GM12878 (cell line): ENCODE results near the gene HLA-DQB1. TPM values are rescaled to one million over a fixed set of nuclear protein-coding genes. Genes with fewer than 3 reads are reported as not detected.
A peak's percentile ranks its signal among the peaks of the same experiment; 100 is the strongest.
"Not testable (repeated sequence)": the region's sequence is repeated elsewhere in the genome, so short reads cannot be mapped to it uniquely, and the experiment has no call there.

Experiments used
- ATAC-seq: fragments of 200-7000 bp; cut with Tn5 transposase; 3 replicates; pipeline ENCODE4 v1.9.1; 2020; ENCODE audit warnings: mild to moderate bottlenecking, moderate library complexity
- BruUV-seq: library from RNA; stranded (reverse); fragments of 400-500 nt; replicated peaks from 2 replicates; lab custom pipeline; 2021; lab: Mats Ljungman, UMichigan
- CTCF ChIA-PET: fragments of 300-600 bp; sonication (Branson Sonifier 250); formaldehyde crosslinking; extraction: SDS; loops from one replicate; lab custom pipeline; 2021; ENCODE audit warnings: inconsistent platforms; lab: Yijun Ruan, JAX
- POLR2A ChIA-PET: fragments of 350-600 bp; formaldehyde crosslinking; extraction: SDS; loops from one replicate; lab custom pipeline; 2021; ENCODE audit warnings: inconsistent platforms; lab: Charles Lee
- RAD21 ChIA-PET: fragments of 300-600 bp; sonication (Branson Sonifier 250); formaldehyde crosslinking; loops from one replicate; lab custom pipeline; 2023; ENCODE audit warnings: antibody characterized with exemption; ENCODE audit not compliant: unreplicated experiment; lab: Charles Lee
- SMC1A ChIA-PET: fragments of 300-600 bp; sonication (Branson Sonifier 250); formaldehyde crosslinking; loops from one replicate; lab custom pipeline; 2023; ENCODE audit not compliant: unreplicated experiment, uncharacterized antibody; lab: Charles Lee
- DNase-seq: peaks from one replicate; pipeline ENCODE4 v3.0.0-alpha.2; 2011; ENCODE audit warnings: low read depth, low spot score
- FAIRE-seq: peaks from 3 replicates; lab custom pipeline; 2011; peaks lifted over from hg19 to GRCh38; lab: Jason Lieb, UNC
- H2AFZ ChIP-seq: 2 replicates; pipeline ENCODE4 v1.6.0; 2011; ENCODE audit warnings: low read depth, low read length, control low read depth; ENCODE audit not compliant: control insufficient read depth
- H3K27ac ChIP-seq: 2 replicates; pipeline ENCODE4 v1.5.1; 2011; ENCODE audit warnings: control low read depth; ENCODE audit not compliant: control insufficient read depth, insufficient read depth
- H3K27me3 ChIP-seq, 2 experiments: replicated peaks in 1 of 2; 2 replicates each; pipeline versions ENCODE4 v1.6.0 to v1.6.1; 2011; ENCODE audit warnings: low read length in 1 of 2; ENCODE audit not compliant: control insufficient read depth in 2 of 2, insufficient read depth in 2 of 2
- H3K36me3 ChIP-seq, 2 experiments: 2 replicates each; pipeline ENCODE4 v1.5.1; 2011; ENCODE audit warnings: low read length in 1 of 2; ENCODE audit not compliant: control insufficient read depth in 2 of 2, insufficient read depth in 2 of 2
- H3K4me1 ChIP-seq: 2 replicates; pipeline ENCODE4 v1.6.1; 2011; ENCODE audit warnings: mild to moderate bottlenecking, low read length, moderate library complexity, mixed read lengths; ENCODE audit not compliant: control insufficient read depth, insufficient read depth
- H3K4me2 ChIP-seq: 2 replicates; pipeline ENCODE4 v1.6.0; 2011; ENCODE audit warnings: control low read depth; ENCODE audit not compliant: control insufficient read depth, insufficient read depth
- H3K4me3 ChIP-seq: fragments of 200-600 bp; sonication (generic); 2 replicates; pipeline ENCODE4 v1.5.1; 2016
- H3K79me2 ChIP-seq: 2 replicates; pipeline ENCODE4 v1.6.0; 2011; ENCODE audit warnings: low read length; ENCODE audit not compliant: control insufficient read depth, insufficient read depth
- H3K9ac ChIP-seq: 2 replicates; pipeline ENCODE4 v1.8.0; 2011; ENCODE audit warnings: low read length, control low read depth, mixed read lengths; ENCODE audit not compliant: control insufficient read depth, insufficient read depth
- H3K9me3 ChIP-seq: replicated peaks from 3 replicates; pipeline ENCODE4 v1.5.1; 2011; ENCODE audit warnings: mild to moderate bottlenecking, low read length; ENCODE audit not compliant: control insufficient read depth, insufficient read depth
- H4K20me1 ChIP-seq: 2 replicates; pipeline ENCODE4 v1.6.0; 2011; ENCODE audit not compliant: control insufficient read depth, insufficient read depth
- ZBED1 ChIP-seq: IDR thresholded peaks from 2 replicates; pipeline ENCODE4 v1.6.1; 2016; ENCODE audit warnings: borderline replicate concordance
- WGBS: methylation state at CpG from one replicate; pipeline ENCODE4 v1.1.6; 2016; ENCODE audit warnings: low lambda C conversion rate; ENCODE audit not compliant: insufficient replicate concordance, insufficient coverage; ENCODE audit errors: missing lambda C conversion rate; 5-methylcytosine and 5-hydroxymethylcytosine counted together
- in situ Hi-C: fragments of 300-500 bp; cut with MboI; formaldehyde crosslinking; loops from 9 replicates; pipeline ENCODE4 v1.14.3; 2018; ENCODE audit warnings: mixed read lengths
- intact Hi-C: fragments of 100-400 bp; cut with micrococcal nuclease; formaldehyde crosslinking; loops from one replicate; pipeline ENCODE4 v1.14.2; 2022; ENCODE audit not compliant: unreplicated experiment
- polyA plus RNA-seq, 11 experiments: library from polyadenylated mRNA; depleted of rRNA in 4 of 11; unstranded in 6 of 11; stranded (reverse) in 5 of 11; fragments of >200 nt; fragmentation: Nextera tagmentation in 4 of 11; fragmentation: Illumina TruSeq in 1 of 11; extraction: Ambion mirVana in 4 of 11; extraction: Trizol in 1 of 11; gene quantifications; 1 replicate in 1 of 11; 2 replicates in 10 of 11; pipeline versions ENCODE4 v1.2.1 to v1.2.3, GENCODE V29; 2011 to 2016; ENCODE audit warnings: inconsistent platforms in 2 of 11, missing spikeins in 2 of 11, low read depth in 1 of 11
- total RNA-seq, 4 experiments: library from RNA; depleted of rRNA in 3 of 4; stranded (reverse); fragments of >200 nt in 3 of 4; fragmentation: Illumina TruSeq in 1 of 4; extraction: Trizol in 1 of 4; gene quantifications; 2 replicates each; pipeline versions ENCODE4 v1.2.1 to v1.2.3, GENCODE V29; 2013 to 2021
- TF ChIP-seq, protein P1 (sequence below): fragments of 450-650 bp; IDR thresholded peaks from 2 replicates; pipeline ENCODE4 v1.6.1; 2017; ENCODE audit warnings: mild to moderate bottlenecking, moderate library complexity
- TF ChIP-seq, protein P2 (sequence below): fragments of 450-650 bp; IDR thresholded peaks from 2 replicates; pipeline ENCODE4 v1.6.1; 2017; ENCODE audit warnings: mild to moderate bottlenecking, moderate library complexity

The HLA-DQB1 gene
- total and polyA plus RNA-seq, 10 of the 15 experiments (the other 5 are each of a cell fraction or from before 2014, with no cell fraction given): 38.1 to 403 (median 91.4) TPM

DNA sequence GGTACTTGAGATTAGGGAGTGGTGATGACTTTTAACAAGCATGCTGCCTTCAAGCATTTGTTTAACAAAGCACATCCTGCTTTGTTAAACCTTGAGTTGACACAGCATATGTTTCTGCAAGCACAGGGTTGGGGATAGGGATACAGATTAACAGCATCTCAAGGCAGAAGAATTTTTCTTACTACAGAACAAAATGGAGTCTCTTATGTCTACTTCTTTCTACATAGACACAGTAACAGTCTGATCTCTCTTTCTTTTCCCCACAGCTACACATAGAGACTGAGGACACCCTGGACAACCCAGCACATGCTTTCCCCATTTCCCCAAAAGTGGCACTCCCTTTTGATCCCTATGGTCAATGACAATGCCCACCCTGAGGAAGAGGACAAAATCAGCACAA lies 8.6 kb downstream of the HLA-DQB1 start:
- ChIA-PET POLR2A (interaction anchor here (1.0 kb wide), 1 partner anchor 9 kb away, joined by 4 read pairs; the partner anchor contains the start of gene HLA-DQB1), SMC1A (interaction anchor here (1.0 kb wide), 1 partner anchor 74 kb away, joined by 3 read pairs; no protein-coding TSS in a partner anchor), CTCF (interaction anchor here (1.2 kb wide), 1 partner anchor 11 kb away, joined by 4 read pairs; no protein-coding TSS in a partner anchor), RAD21 (interaction anchor here (0.9 kb wide), 1 partner anchor 33 kb away, joined by 3 read pairs; no protein-coding TSS in a partner anchor)
- H3K36me3 ChIP-seq, H3K4me2 ChIP-seq, H3K4me1 ChIP-seq, FAIRE-seq, H3K9ac ChIP-seq, intact Hi-C loops, H3K9me3 ChIP-seq, H2AFZ ChIP-seq, BruUV-seq, H4K20me1 ChIP-seq, ATAC-seq, H3K4me3 ChIP-seq, H3K79me2 ChIP-seq, H3K27ac ChIP-seq, H3K27me3 ChIP-seq, DNase-seq, in situ Hi-C loops: not testable (repeated sequence)
- TF ChIP-seq, protein P1, sequence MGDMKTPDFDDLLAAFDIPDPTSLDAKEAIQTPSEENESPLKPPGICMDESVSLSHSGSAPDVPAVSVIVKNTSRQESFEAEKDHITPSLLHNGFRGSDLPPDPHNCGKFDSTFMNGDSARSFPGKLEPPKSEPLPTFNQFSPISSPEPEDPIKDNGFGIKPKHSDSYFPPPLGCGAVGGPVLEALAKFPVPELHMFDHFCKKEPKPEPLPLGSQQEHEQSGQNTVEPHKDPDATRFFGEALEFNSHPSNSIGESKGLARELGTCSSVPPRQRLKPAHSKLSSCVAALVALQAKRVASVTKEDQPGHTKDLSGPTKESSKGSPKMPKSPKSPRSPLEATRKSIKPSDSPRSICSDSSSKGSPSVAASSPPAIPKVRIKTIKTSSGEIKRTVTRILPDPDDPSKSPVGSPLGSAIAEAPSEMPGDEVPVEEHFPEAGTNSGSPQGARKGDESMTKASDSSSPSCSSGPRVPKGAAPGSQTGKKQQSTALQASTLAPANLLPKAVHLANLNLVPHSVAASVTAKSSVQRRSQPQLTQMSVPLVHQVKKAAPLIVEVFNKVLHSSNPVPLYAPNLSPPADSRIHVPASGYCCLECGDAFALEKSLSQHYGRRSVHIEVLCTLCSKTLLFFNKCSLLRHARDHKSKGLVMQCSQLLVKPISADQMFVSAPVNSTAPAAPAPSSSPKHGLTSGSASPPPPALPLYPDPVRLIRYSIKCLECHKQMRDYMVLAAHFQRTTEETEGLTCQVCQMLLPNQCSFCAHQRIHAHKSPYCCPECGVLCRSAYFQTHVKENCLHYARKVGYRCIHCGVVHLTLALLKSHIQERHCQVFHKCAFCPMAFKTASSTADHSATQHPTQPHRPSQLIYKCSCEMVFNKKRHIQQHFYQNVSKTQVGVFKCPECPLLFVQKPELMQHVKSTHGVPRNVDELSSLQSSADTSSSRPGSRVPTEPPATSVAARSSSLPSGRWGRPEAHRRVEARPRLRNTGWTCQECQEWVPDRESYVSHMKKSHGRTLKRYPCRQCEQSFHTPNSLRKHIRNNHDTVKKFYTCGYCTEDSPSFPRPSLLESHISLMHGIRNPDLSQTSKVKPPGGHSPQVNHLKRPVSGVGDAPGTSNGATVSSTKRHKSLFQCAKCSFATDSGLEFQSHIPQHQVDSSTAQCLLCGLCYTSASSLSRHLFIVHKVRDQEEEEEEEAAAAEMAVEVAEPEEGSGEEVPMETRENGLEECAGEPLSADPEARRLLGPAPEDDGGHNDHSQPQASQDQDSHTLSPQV: 0 out of 2 replicates have a peak, but pooled peaks have one; percentile 55
- TF ChIP-seq, protein P2, sequence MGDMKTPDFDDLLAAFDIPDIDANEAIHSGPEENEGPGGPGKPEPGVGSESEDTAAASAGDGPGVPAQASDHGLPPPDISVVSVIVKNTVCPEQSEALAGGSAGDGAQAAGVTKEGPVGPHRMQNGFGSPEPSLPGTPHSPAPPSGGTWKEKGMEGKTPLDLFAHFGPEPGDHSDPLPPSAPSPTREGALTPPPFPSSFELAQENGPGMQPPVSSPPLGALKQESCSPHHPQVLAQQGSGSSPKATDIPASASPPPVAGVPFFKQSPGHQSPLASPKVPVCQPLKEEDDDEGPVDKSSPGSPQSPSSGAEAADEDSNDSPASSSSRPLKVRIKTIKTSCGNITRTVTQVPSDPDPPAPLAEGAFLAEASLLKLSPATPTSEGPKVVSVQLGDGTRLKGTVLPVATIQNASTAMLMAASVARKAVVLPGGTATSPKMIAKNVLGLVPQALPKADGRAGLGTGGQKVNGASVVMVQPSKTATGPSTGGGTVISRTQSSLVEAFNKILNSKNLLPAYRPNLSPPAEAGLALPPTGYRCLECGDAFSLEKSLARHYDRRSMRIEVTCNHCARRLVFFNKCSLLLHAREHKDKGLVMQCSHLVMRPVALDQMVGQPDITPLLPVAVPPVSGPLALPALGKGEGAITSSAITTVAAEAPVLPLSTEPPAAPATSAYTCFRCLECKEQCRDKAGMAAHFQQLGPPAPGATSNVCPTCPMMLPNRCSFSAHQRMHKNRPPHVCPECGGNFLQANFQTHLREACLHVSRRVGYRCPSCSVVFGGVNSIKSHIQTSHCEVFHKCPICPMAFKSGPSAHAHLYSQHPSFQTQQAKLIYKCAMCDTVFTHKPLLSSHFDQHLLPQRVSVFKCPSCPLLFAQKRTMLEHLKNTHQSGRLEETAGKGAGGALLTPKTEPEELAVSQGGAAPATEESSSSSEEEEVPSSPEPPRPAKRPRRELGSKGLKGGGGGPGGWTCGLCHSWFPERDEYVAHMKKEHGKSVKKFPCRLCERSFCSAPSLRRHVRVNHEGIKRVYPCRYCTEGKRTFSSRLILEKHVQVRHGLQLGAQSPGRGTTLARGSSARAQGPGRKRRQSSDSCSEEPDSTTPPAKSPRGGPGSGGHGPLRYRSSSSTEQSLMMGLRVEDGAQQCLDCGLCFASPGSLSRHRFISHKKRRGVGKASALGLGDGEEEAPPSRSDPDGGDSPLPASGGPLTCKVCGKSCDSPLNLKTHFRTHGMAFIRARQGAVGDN: peak; percentile 66
- TF ChIP-seq ZBED1: 0 out of 2 replicates have a peak, but pooled peaks have one; percentile 18

DNA sequence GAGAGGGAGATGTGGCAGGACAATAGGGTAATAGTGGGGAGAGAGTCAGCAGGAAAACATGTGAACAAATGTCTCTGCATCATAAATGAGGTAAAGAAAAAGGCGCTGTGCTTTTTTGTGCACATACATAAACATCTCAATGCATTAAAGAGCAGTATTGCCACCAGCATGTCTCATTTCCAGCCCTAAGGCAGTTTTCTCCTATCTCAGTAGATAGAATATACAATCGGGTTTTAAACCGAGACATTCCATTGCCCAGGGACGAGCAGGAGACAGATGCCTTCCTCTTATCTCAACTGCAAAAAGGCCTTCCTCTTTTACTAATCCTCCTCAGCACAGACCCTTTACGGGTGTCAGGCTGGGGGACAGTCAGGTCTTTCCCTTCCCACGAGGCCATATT lies 9.1 kb downstream of the HLA-DQB1 start:
- H3K9ac ChIP-seq, RAD21 ChIA-PET, H3K4me3 ChIP-seq, H3K36me3 ChIP-seq, H3K4me1 ChIP-seq, H2AFZ ChIP-seq, H4K20me1 ChIP-seq, FAIRE-seq, in situ Hi-C loops, POLR2A ChIA-PET, ATAC-seq, H3K79me2 ChIP-seq, DNase-seq, intact Hi-C loops, H3K27ac ChIP-seq, H3K9me3 ChIP-seq, BruUV-seq, H3K27me3 ChIP-seq, SMC1A ChIA-PET, H3K4me2 ChIP-seq: not testable (repeated sequence)
- WGBS: 50% methylated on average over 4 of the region's 6 CpGs
- CTCF ChIA-PET: interaction anchor here (1.2 kb wide), 1 partner anchor 11 kb away, joined by 4 read pairs; no protein-coding TSS in a partner anchor
